Neuronal stem cell (in vitro differentiated cells): Measurements from ENCODE around the gene AXIN2.

ENCODE experiments used
- DNase-seq: peaks from one replicate; pipeline ENCODE4 v3.0.0-alpha.2; 2013; ENCODE audit warnings: low spot score
- H2AFZ ChIP-seq: one replicate; pipeline ENCODE4 v1.6.1; 2013; ENCODE audit warnings: mild to moderate bottlenecking, low read length, inconsistent platforms
- H2AK5ac ChIP-seq: 2 replicates; pipeline ENCODE4 v1.6.1; 2013; ENCODE audit warnings: low read depth, mild to moderate bottlenecking, inconsistent platforms, low read length, moderate library complexity, mixed read lengths
- H2BK120ac ChIP-seq: 2 replicates; pipeline ENCODE4 v1.6.1; 2013; ENCODE audit warnings: low read depth, mild to moderate bottlenecking, inconsistent platforms, low read length, moderate library complexity, mixed read lengths
- H2BK12ac ChIP-seq: one replicate; pipeline ENCODE4 v1.6.1; 2013; ENCODE audit warnings: low read length, inconsistent platforms
- H2BK15ac ChIP-seq: 2 replicates; pipeline ENCODE4 v1.6.1; 2013; ENCODE audit warnings: mild to moderate bottlenecking, low read length, inconsistent platforms, mixed read lengths
- H2BK5ac ChIP-seq: one replicate; pipeline ENCODE4 v1.6.1; 2013; ENCODE audit warnings: inconsistent platforms, mild to moderate bottlenecking, low read length, moderate library complexity
- H3K14ac ChIP-seq: one replicate; pipeline ENCODE4 v1.6.1; 2013; ENCODE audit warnings: low read length, inconsistent platforms
- H3K18ac ChIP-seq: 2 replicates; pipeline ENCODE4 v1.6.1; 2013; ENCODE audit warnings: low read length, inconsistent platforms
- H3K23ac ChIP-seq: 2 replicates; pipeline ENCODE4 v1.6.1; 2013; ENCODE audit warnings: low read depth, mild to moderate bottlenecking, mixed read lengths, low read length, inconsistent platforms; ENCODE audit not compliant: poor library complexity
- H3K27ac ChIP-seq: replicated peaks from 3 replicates; pipeline ENCODE4 v1.5.1; 2013; ENCODE audit warnings: low read length, inconsistent platforms
- H3K27me3 ChIP-seq, 3 experiments: 2 replicates each; pipeline ENCODE4 v1.6.1; 2013; ENCODE audit warnings: low read length in 3 of 3, mild to moderate bottlenecking in 2 of 3, inconsistent platforms in 1 of 3, low read depth in 1 of 3, mixed read lengths in 1 of 3, moderate library complexity in 1 of 3; ENCODE audit not compliant: control insufficient read depth in 3 of 3, insufficient read depth in 3 of 3
- H3K36me3 ChIP-seq, 2 donors: replicated peaks in 1 of 2; 2 replicates each; pipeline ENCODE4 v1.6.1; 2013; ENCODE audit warnings: low read length in 2 of 2; ENCODE audit not compliant: control insufficient read depth in 2 of 2, insufficient read depth in 2 of 2
- H3K4ac ChIP-seq: 2 replicates; pipeline ENCODE4 v1.6.1; 2013; ENCODE audit warnings: inconsistent platforms, mild to moderate bottlenecking, low read length, moderate library complexity
- H3K4me1 ChIP-seq, 2 donors: 1 replicate in 1 of 2; 2 replicates in 1 of 2; pipeline ENCODE4 v1.6.1; 2013; ENCODE audit warnings: low read length in 2 of 2, low read depth in 1 of 2; ENCODE audit not compliant: control insufficient read depth in 2 of 2, insufficient read depth in 1 of 2
- H3K4me2 ChIP-seq: one replicate; pipeline ENCODE4 v1.6.1; 2013; ENCODE audit warnings: mild to moderate bottlenecking, low read length, inconsistent platforms; ENCODE audit not compliant: insufficient read depth, poor library complexity, severe bottlenecking
- H3K4me3 ChIP-seq, 2 donors: 2 replicates each; pipeline ENCODE4 v1.5.1; 2013; ENCODE audit warnings: low read length in 2 of 2, mild to moderate bottlenecking in 2 of 2, inconsistent platforms in 1 of 2, moderate library complexity in 1 of 2
- H3K79me1 ChIP-seq: one replicate; pipeline ENCODE4 v1.6.1; 2013; ENCODE audit warnings: low read depth, mild to moderate bottlenecking, inconsistent platforms, low read length, moderate library complexity
- H3K9ac ChIP-seq: one replicate; pipeline ENCODE4 v1.6.1; 2013; ENCODE audit warnings: mild to moderate bottlenecking, low read depth, low read length, inconsistent platforms; ENCODE audit not compliant: poor library complexity
- H3K9me3 ChIP-seq, 2 donors: replicated peaks in 1 of 2; 2 replicates each; pipeline versions ENCODE3 to v1.6.1; 2013; ENCODE audit warnings: low read length in 2 of 2, mild to moderate bottlenecking in 2 of 2, inconsistent platforms in 1 of 2, low read depth in 1 of 2, mixed read lengths in 1 of 2, moderate library complexity in 1 of 2; ENCODE audit not compliant: control insufficient read depth in 2 of 2, insufficient read depth in 1 of 2
- H4K8ac ChIP-seq: one replicate; pipeline ENCODE4 v1.6.1; 2013; ENCODE audit warnings: low read depth, mild to moderate bottlenecking, inconsistent platforms, low read length, moderate library complexity
- H4K91ac ChIP-seq: one replicate; pipeline ENCODE4 v1.6.1; 2013; ENCODE audit warnings: low read length, low read depth, mild to moderate bottlenecking, inconsistent platforms; ENCODE audit not compliant: poor library complexity
- WGBS, 2 donors: extraction: QIAGEN DNeasy Blood & Tissue Kit; methylation state at CpG; one replicate each; pipeline ENCODE4 v1.1.7; 2013; ENCODE audit warnings: missing lambda C conversion rate in 2 of 2, mixed read lengths in 1 of 2; ENCODE audit not compliant: insufficient read length in 2 of 2, insufficient replicate concordance in 1 of 2; ENCODE audit errors: extremely low coverage in 2 of 2; 5-methylcytosine and 5-hydroxymethylcytosine counted together

The AXIN2 gene

DNA sequence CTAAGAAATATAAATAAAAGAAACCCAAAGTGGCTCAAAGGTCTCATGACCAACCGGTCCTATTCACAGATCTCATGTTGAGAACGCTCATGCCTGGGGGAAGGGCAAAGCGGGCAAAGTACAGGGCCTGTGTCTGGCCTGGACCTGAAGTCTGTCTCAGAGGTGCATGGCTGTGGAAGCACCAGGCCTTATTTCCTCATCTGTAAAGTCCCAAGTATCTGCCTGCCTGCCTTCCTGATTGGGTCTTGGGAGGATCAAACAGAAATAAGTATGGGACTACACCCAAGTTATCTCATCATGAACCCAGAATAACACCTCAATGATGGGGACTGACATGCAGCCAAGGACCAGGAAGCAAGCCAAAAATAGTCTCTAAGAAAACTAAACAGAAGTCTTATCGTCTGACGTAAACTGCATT, 14.2 kb downstream of the AXIN2 start:
- Histone ChIP-seq H3K23ac (no peak overlapping the region), H3K18ac (no peak overlapping the region), H3K9me3 (no peaks in the 10 kb centered on the region), H3K9ac (no peak overlapping the region), H3K4me2 (no peak overlapping the region), H2BK5ac (no peak overlapping the region), H3K14ac (no peak overlapping the region), H4K8ac (no peak overlapping the region), H3K27me3 (peaks cover 0 to 7% (median 0%) of the 10 kb centered on the region in 3 experiments), H3K27ac (no peak overlapping the region), H4K91ac (no peak overlapping the region), H3K36me3 (peaks cover 5 to 85% of the 10 kb centered on the region in 2 donors), H3K79me1 (peaks cover 3% of the 10 kb centered on the region), H2AK5ac (no peak overlapping the region), H3K4ac (no peak overlapping the region), H2BK15ac (no peak overlapping the region), H2AFZ (no peak overlapping the region), H3K4me1 (peaks cover 48 to 51% of the 10 kb centered on the region in 2 donors), H3K4me3 (no peak overlapping the region), H2BK12ac (no peak overlapping the region), H2BK120ac (no peak overlapping the region)
- WGBS, 2 donors: no CpG with 5 or more reads among the region's 5 CpGs
- no peak for DNase-seq

GRCh38 chr17:65546579-65546978, 14.9 kb downstream of the AXIN2 start:
- peak overlapping the region; percentile 43 for H3K4me2 ChIP-seq
- no peak overlapping the region for H2BK120ac ChIP-seq
- H3K9ac ChIP-seq: no peak overlapping the region
- H3K4me1 ChIP-seq: peaks cover 48 to 51% of the 10 kb centered on the region in 2 donors
- H3K18ac ChIP-seq: peak overlapping the region; percentile 84
- H3K27ac ChIP-seq: peak overlapping the region; percentile 70
- H4K8ac ChIP-seq: no peak overlapping the region
- DNase-seq: no peak
- no peak overlapping the region for H2BK5ac ChIP-seq
- H3K14ac ChIP-seq: no peak overlapping the region
- no peak overlapping the region for H2BK12ac ChIP-seq
- H3K79me1 ChIP-seq: peaks cover 3% of the 10 kb centered on the region
- no peaks in the 10 kb centered on the region for H3K9me3 ChIP-seq
- peaks cover 0 to 6% (median 0%) of the 10 kb centered on the region in 3 experiments for H3K27me3 ChIP-seq
- H2AFZ ChIP-seq: no peak overlapping the region
- peak overlapping the region; percentile 12 for H2AK5ac ChIP-seq
- no peak overlapping the region for H4K91ac ChIP-seq
- no peak overlapping the region for H2BK15ac ChIP-seq
- H3K4ac ChIP-seq: no peak overlapping the region
- no peak overlapping the region for H3K23ac ChIP-seq
- no CpG with 5 or more reads among the region's 4 CpGs for WGBS, 2 donors
- H3K4me3 ChIP-seq: no peak overlapping the region
- H3K36me3 ChIP-seq: peaks cover 5 to 85% of the 10 kb centered on the region in 2 donors

DNA sequence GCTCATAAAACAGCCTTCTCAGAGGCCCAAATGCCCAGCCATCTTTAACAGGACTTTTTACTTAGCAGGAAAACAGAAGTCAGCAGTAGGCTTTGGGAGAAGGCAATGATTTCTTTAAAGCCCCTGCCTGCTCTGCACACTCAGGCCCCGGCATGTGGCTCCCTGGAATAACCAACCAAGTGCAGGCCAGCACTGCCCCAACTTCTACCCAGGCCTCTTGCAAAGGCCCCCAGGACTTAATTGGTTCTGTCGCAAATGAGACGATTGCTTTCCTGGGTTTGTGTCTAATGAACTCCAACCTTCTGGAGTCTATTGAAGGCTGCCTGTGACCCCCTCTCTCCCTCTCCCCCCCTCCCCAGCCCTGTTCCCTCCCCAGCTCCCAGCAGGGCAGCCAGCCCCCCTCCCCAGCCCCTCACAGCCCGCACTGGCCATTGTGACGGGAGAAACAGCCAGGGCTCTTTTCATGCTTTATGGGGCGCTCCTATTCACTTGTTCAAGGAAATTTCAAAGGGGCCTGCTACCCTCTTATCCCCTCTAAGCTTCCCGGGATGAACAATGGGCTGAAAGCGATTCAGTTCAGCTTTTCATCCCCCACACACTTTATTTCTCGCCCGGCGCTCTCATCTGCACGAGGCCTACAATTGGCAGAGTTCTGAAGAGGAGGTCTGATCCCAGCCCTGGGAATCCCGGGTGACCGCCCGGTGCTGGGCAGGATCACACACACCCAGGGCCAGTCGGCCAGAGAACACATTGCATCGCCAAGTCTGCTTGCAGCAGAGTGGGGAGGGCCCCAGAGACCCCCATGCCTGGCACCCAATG, 15.5 kb downstream of the AXIN2 start:
- Histone ChIP-seq H4K8ac (no peak overlapping the region), H3K9me3 (no peaks in the 10 kb centered on the region), H3K27me3 (peaks cover 0 to 5% (median 0%) of the 10 kb centered on the region in 3 experiments), H3K4me3 (no peak overlapping the region), H3K4ac (no peak overlapping the region), H3K23ac (no peak overlapping the region), H2BK12ac (no peak overlapping the region), H3K9ac (no peak overlapping the region), H3K79me1 (peaks cover 3% of the 10 kb centered on the region), H2AFZ (no peak overlapping the region), H3K14ac (no peak overlapping the region), H2BK120ac (no peak overlapping the region), H3K4me1 (peaks cover 45 to 48% of the 10 kb centered on the region in 2 donors), H2BK5ac (no peak overlapping the region), H3K36me3 (peaks cover 5 to 85% of the 10 kb centered on the region in 2 donors), H2AK5ac (peak overlapping the region; percentile 12), H2BK15ac (no peak overlapping the region), H3K18ac (peak overlapping the region; percentile 84), H3K4me2 (peak overlapping the region; percentile 43), H3K27ac (peak overlapping the region; percentile 71), H4K91ac (no peak overlapping the region)
- DNase-seq: peak; percentile 88
- WGBS, 2 donors: no CpG with 5 or more reads among the region's 17 CpGs

DNA sequence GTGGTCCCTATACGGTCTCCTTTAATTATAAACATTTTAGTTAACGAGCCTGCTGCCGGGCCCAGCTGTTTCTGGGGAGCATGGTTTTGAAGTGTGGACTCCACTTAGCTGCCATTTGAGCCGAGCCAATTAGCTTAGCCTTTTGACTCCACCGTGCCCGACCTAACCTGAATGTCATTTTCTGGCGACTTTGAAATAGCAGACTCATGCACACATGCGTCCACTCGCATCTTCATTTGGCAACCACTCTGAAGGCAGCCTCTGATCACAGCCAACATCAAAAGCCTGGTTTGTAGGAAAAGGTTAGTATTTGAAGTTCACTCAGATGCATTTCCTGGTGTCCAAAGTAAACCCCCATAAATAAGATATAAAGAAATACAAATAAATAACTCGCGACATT, 16.8 kb downstream of the AXIN2 start:
- Histone ChIP-seq H3K36me3 (peaks cover 7 to 86% of the 10 kb centered on the region in 2 donors), H2AFZ (no peak overlapping the region), H3K27ac (no peak overlapping the region), H3K27me3 (peaks cover 0 to 2% (median 0%) of the 10 kb centered on the region in 3 experiments), H4K91ac (no peak overlapping the region), H3K9me3 (no peaks in the 10 kb centered on the region), H3K4me3 (no peak overlapping the region), H3K23ac (no peak overlapping the region), H3K9ac (no peak overlapping the region), H2BK5ac (no peak overlapping the region), H3K4ac (no peak overlapping the region), H2BK15ac (no peak overlapping the region), H3K4me2 (no peak overlapping the region), H4K8ac (no peak overlapping the region), H2BK120ac (no peak overlapping the region), H3K18ac (no peak overlapping the region), H3K79me1 (peaks cover 3% of the 10 kb centered on the region), H3K14ac (no peak overlapping the region), H2BK12ac (no peak overlapping the region), H3K4me1 (peaks cover 36 to 41% of the 10 kb centered on the region in 2 donors), H2AK5ac (no peak overlapping the region)
- WGBS, 2 donors: no CpG with 5 or more reads among the region's 11 CpGs
- DNase-seq: no peak
